Measurements from ENCODE around the gene PRKCSH.

Gene PRKCSH

GRCh38 chr19:11478167-11479089 is 43.0 kb downstream of the PRKCSH start:
- no peak for DNase-seq (ENCODE audit: low read depth in 2 of 2)

- no peak for DNase-seq (ENCODE audit: low read depth in 2 of 2)
Measured at GRCh38 chr19:11479090-11479897, 43.9 kb downstream of the PRKCSH start.

- DNase-seq (ENCODE audit: low read depth in 2 of 2), result no peak
Measured at GRCh38 chr19:11479898-11480714, 44.7 kb downstream of the PRKCSH start.

- DNase-seq (ENCODE audit: low read depth in 2 of 2), result no peak
Measured at GRCh38 chr19:11480715-11481533, 45.5 kb downstream of the PRKCSH start, which contains the start of gene ELAVL3. TSS of gene ELAVL3 (minus strand) at chr19:11481046. CDS start at chr19:11480608, 438 bp downstream.

- peak; percentile 48 to 72 for DNase-seq (ENCODE audit: low read depth in 2 of 2)
Measured at GRCh38 chr19:11481534-11482383, 46.3 kb downstream of the PRKCSH start.

- DNase-seq (ENCODE audit: low read depth in 2 of 2), result peak; percentile 60 to 87
Measured at GRCh38 chr19:11482384-11483050, 47.1 kb downstream of the PRKCSH start.

- DNase-seq (ENCODE audit: low read depth in 2 of 2), result no peak
Measured at GRCh38 chr19:11483366-11484111, 48.1 kb downstream of the PRKCSH start.

GRCh38 chr19:11485245-11485837 is 49.9 kb downstream of the PRKCSH start:
- DNase-seq (ENCODE audit: low read depth in 2 of 2), result no peak

GRCh38 chr19:11486661-11487503 is 51.4 kb downstream of the PRKCSH start:
- DNase-seq (ENCODE audit: low read depth in 2 of 2), result no peak

GRCh38 chr19:11489378-11489777 is 53.9 kb downstream of the PRKCSH start:
- no peak for DNase-seq (ENCODE audit: low read depth in 2 of 2)

GRCh38 chr19:11494634-11495285 is 59.3 kb downstream of the PRKCSH start:
- no peak for DNase-seq (ENCODE audit: low read depth in 2 of 2)

GRCh38 chr19:11495481-11495880 is 60.0 kb downstream of the PRKCSH start:
- no peak for DNase-seq (ENCODE audit: low read depth in 2 of 2)

- DNase-seq (ENCODE audit: low read depth in 2 of 2), result no peak
Measured at GRCh38 chr19:11495885-11496284, 60.5 kb downstream of the PRKCSH start.

- peak; percentile 52 to 61 for DNase-seq (ENCODE audit: low read depth in 2 of 2)
Measured at GRCh38 chr19:11496391-11497163, 61.1 kb downstream of the PRKCSH start.

- no peak for DNase-seq (ENCODE audit: low read depth in 2 of 2)
Measured at GRCh38 chr19:11499220-11499726, 63.8 kb downstream of the PRKCSH start.
